HepG2 (cell line): Measurements from ENCODE around the gene TJP3. TPM values are rescaled to one million over a fixed set of nuclear protein-coding genes. Genes with fewer than 3 reads are reported as not detected.

Experiments used
- EHMT2 ChIP-seq: fragments of 200-600 bp; sonication (generic); IDR thresholded peaks from 2 replicates; pipeline ENCODE4 v1.7.0; 2017; ENCODE audit warnings: antibody characterized with exemption, low read depth, low read length, borderline replicate concordance
- HOXA3 ChIP-seq: sonication (generic); formaldehyde crosslinking; IDR thresholded peaks from 2 replicates; pipeline ENCODE4 v1.5.0; 2020; ENCODE audit warnings: missing genetic modification reagents
- IRF2 ChIP-seq: IDR thresholded peaks from 2 replicates; pipeline ENCODE4 v1.6.1; 2018; ENCODE audit warnings: missing genetic modification reagents, missing compliant biosample characterization
- ISL2 ChIP-seq: sonication (generic); formaldehyde crosslinking; IDR thresholded peaks from 2 replicates; pipeline ENCODE4 v1.5.0; 2020; ENCODE audit warnings: missing genetic modification reagents
- KLF6 ChIP-seq: IDR thresholded peaks from 2 replicates; pipeline ENCODE4 v1.8.0; 2016; ENCODE audit warnings: missing biosample characterization, missing genetic modification reagents
- PCBP1 ChIP-seq: fragments of 200-400 bp; formaldehyde crosslinking; IDR thresholded peaks from 2 replicates; pipeline ENCODE4 v1.6.1; 2017; ENCODE audit warnings: mild to moderate bottlenecking, low read depth, low read length, borderline replicate concordance
- SP5 ChIP-seq: IDR thresholded peaks from 2 replicates; pipeline ENCODE4 v1.6.1; 2016; ENCODE audit warnings: low read depth, borderline replicate concordance
- ZBTB40 ChIP-seq, 2 experiments: fragments of 450-650 bp in 1 of 2; sonication (generic) in 1 of 2; formaldehyde crosslinking in 1 of 2; IDR thresholded peaks; 2 replicates each; pipeline versions ENCODE4 v1.6.1 to v1.8.0; 2016 to 2022; ENCODE audit warnings: antibody characterized with exemption in 1 of 2, mild to moderate bottlenecking in 1 of 2, missing genetic modification reagents in 1 of 2
- ZHX1 ChIP-seq: sonication (generic); formaldehyde crosslinking; IDR thresholded peaks from 2 replicates; pipeline ENCODE4 v1.8.1; 2022; ENCODE audit warnings: low read depth, mild to moderate bottlenecking, missing genetic modification reagents
- ZNF276 ChIP-seq: sonication (generic); formaldehyde crosslinking; IDR thresholded peaks from 2 replicates; pipeline ENCODE4 v1.4.0; 2020; ENCODE audit warnings: mild to moderate bottlenecking, low read depth, missing genetic modification reagents
- ZNF484 ChIP-seq: sonication (generic); formaldehyde crosslinking; IDR thresholded peaks from 2 replicates; pipeline ENCODE4 v1.5.1; 2020; ENCODE audit warnings: mild to moderate bottlenecking, low read depth, missing genetic modification reagents, borderline replicate concordance
- ZNF883 ChIP-seq: sonication (generic); formaldehyde crosslinking; IDR thresholded peaks from 2 replicates; pipeline ENCODE4 v1.5.1; 2020; ENCODE audit warnings: mild to moderate bottlenecking, missing genetic modification reagents; ENCODE audit errors: not compliant biosample characterization
- ZSCAN21 ChIP-seq: sonication (generic); formaldehyde crosslinking; IDR thresholded peaks from 2 replicates; pipeline ENCODE4 v1.8.0; 2022; ENCODE audit warnings: mild to moderate bottlenecking, missing genetic modification reagents, moderate library complexity, borderline replicate concordance
- polyA plus RNA-seq, 8 experiments: library from polyadenylated mRNA; depleted of rRNA in 3 of 8; stranded (reverse) in 7 of 8; unstranded in 1 of 8; fragments of >200 nt; fragmentation: Illumina TruSeq in 4 of 8; extraction: Trizol in 4 of 8; gene quantifications; 2 replicates each; pipeline versions ENCODE4 v1.2.1 to v1.2.3, GENCODE V29; 2011 to 2016; ENCODE audit warnings: low read depth in 4 of 8, missing spikeins in 1 of 8, mixed read lengths in 1 of 8; ENCODE audit not compliant: insufficient read depth in 1 of 8
- total RNA-seq, 5 experiments: library from RNA; depleted of rRNA; stranded (reverse); fragments of >200 nt; fragmentation: Illumina TruSeq; extraction: Trizol; gene quantifications; 2 replicates each; pipeline ENCODE4 v1.2.3, GENCODE V29; 2016; ENCODE audit warnings: low read depth in 1 of 5

Gene TJP3
- total and polyA plus RNA-seq, 2 of the 13 experiments (the other 11 are each of a cell fraction or from before 2014, with no cell fraction given): 2.3 to 21.5 TPM

GRCh38 chr19:3665681-3666544 is 42.3 kb upstream of the TJP3 start (continued):
- TF ChIP-seq ZBTB40 (IDR thresholded peaks at IDR 0.05) (no peak), ZBTB40 (CRISPR knock-in tag; IDR thresholded peaks at IDR 0.05) (no peak), HOXA3 (CRISPR knock-in tag) (no peak; the same call in 1 of the 2 replicates), ZHX1 (no peak), IRF2 (no peak), KLF6 (CRISPR knock-in tag) (no peak), ZNF883 (CRISPR knock-in tag) (no peak), PCBP1 (no peak), ZNF484 (no peak), SP5 (CRISPR knock-in tag) (no peak), EHMT2 (no peak), ZSCAN21 (0 out of 2 replicates have a peak, but pooled peaks have one; percentile 28), ZNF276 (0 out of 2 replicates have a peak, but pooled peaks have one; percentile 5), ISL2 (no peak)
